Measurements from ENCODE around the gene CNTN5.

Gene CNTN5

DNA sequence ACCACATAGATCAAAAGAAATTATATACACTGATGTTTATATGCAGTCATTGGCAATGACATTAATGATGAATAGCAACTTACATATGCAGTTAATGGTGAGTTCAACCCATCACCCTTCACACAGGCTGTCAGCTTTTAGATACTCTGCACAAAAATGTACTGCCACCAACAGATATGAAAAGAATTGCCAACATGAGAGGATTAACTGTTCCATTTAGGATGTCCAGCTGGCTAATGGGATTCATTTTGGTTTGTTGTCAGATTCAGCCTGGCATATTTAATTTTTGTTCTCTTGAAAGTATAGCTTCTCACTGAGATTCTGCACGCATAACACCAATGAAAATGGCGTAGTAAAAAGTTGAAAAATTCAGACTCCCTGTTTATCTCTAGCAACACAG lies 1112.4 kb downstream of the CNTN5 start:
- TF ChIP-seq, protein P1, sequence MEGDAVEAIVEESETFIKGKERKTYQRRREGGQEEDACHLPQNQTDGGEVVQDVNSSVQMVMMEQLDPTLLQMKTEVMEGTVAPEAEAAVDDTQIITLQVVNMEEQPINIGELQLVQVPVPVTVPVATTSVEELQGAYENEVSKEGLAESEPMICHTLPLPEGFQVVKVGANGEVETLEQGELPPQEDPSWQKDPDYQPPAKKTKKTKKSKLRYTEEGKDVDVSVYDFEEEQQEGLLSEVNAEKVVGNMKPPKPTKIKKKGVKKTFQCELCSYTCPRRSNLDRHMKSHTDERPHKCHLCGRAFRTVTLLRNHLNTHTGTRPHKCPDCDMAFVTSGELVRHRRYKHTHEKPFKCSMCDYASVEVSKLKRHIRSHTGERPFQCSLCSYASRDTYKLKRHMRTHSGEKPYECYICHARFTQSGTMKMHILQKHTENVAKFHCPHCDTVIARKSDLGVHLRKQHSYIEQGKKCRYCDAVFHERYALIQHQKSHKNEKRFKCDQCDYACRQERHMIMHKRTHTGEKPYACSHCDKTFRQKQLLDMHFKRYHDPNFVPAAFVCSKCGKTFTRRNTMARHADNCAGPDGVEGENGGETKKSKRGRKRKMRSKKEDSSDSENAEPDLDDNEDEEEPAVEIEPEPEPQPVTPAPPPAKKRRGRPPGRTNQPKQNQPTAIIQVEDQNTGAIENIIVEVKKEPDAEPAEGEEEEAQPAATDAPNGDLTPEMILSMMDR (IDR thresholded peaks at IDR 0.05; ENCODE audit: control extremely low read depth, extremely low read depth, low read depth, missing control alignments) = no peak
- no peak for DNase-seq (ENCODE audit: extremely low spot score)
- ChIA-PET CTCF (no interaction called here), POLR2A (no interaction called here)

DNA sequence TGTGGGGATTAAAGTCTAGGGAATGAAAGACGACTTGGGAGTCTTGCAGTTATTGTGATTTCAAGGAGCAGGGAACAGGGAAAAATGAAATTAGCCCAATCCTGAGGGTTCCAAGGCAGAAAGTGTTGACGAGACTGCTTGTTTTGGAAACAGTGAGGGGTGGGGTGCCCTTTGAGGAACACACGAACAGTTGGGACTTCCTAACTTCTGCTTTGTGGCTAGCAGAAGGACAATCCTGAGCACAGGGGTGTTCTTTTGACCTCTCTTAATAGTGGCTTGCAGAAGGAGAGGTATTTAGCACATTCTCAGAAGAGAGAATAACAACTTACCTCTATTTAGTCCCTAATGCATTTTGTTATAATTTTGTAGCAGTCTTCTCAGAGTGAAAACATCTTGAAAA lies 1120.5 kb downstream of the CNTN5 start:
- CTCF ChIA-PET = no interaction called here
- POLR2A ChIA-PET = no interaction called here
- no peak for DNase-seq (ENCODE audit: extremely low spot score)
- TF ChIP-seq, protein P1 (IDR thresholded peaks at IDR 0.05; ENCODE audit: control extremely low read depth, extremely low read depth, low read depth, missing control alignments) = no peak

DNA sequence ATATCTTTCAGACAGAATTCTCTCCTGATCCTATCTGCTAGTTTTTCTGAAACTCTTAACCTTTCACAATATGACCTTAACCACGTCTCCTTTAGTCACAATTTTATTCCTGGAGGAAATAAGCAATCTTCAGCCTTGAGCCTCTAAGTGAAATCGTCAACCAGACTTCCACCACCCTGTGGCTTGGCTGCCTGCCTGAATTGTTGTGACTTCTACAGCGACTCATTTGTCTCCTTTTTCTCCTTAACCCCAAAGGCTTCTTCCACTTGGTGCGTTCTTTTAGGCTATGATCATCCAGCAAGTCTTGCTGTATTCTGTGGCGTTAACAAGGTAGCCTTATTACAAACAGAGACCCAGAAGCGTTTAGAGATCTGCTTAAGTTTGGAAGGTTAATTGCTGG lies 1131.2 kb downstream of the CNTN5 start:
- CTCF ChIA-PET = no interaction called here
- POLR2A ChIA-PET = no interaction called here
- no peak for DNase-seq (ENCODE audit: extremely low spot score)
- TF ChIP-seq, protein P1 (IDR thresholded peaks at IDR 0.05; ENCODE audit: control extremely low read depth, extremely low read depth, low read depth, missing control alignments) = no peak

DNA sequence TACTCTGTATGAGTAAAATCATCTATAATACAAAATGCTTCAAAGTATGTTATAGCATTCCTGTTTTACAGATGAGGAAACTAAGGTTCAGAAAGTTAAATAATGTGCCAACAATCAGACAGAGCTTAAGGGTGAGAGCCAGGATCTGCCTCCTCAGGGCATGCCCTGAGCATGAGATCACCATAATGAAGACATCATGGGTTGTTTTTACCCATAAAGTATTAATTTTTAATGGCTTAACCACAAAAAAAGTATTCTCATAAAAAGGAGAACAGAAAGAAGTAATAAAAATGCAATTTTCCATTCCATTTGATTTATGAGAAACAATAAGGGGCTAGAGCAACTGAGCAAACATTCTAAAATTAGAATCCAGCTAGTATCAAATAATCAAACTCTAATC lies 1132.0 kb downstream of the CNTN5 start:
- no peak for DNase-seq (ENCODE audit: extremely low spot score)
- CTCF ChIA-PET = no interaction called here
- POLR2A ChIA-PET = no interaction called here
- TF ChIP-seq, protein P1 (IDR thresholded peaks at IDR 0.05; ENCODE audit: control extremely low read depth, extremely low read depth, low read depth, missing control alignments) = no peak

DNA sequence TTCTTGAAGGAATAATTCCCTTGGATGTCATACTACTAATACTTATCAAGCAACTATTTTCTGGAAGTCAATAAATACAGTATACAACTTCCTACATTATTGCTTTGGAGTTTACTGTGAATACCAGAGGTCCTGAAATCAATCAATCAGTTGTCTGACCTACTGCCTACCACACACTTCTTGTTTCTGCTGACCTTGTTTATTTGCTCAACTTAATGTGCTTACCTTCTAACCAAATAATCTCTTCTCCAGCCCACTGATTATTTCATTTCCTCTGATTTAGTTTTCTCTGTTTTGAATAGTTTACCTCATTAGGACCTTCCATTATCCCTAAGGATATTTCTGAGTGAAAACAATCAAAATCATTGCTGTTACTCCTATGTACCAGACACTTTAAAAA lies 1142.7 kb downstream of the CNTN5 start:
- no peak for DNase-seq (ENCODE audit: extremely low spot score)
- ChIA-PET CTCF (no interaction called here), POLR2A (no interaction called here)
- TF ChIP-seq, protein P1 (IDR thresholded peaks at IDR 0.05; ENCODE audit: control extremely low read depth, extremely low read depth, low read depth, missing control alignments) = no peak

DNA sequence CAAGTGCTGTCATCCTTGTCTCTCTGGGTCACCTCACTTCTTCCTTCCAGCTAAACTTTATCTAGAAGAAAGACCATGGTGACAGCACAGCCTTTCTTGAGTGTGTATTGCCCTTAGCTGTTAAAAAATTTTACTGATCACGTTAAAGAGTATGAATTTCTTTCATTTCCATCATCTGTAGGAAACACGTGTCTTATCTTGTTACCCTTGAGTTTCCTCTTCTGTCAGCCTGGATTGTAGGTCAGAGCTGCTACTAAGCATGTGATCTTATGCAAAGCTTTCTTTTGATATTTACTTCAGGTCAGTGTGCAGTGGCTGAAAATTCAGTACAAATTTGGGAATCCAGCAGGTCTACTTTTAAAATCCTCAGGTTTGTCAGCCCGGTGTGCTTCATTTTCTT lies 1154.1 kb downstream of the CNTN5 start:
- ChIA-PET CTCF (interaction anchor here (1.2 kb wide), 1 partner anchor 21 kb away, joined by 3 read pairs; no protein-coding TSS in a partner anchor), POLR2A (no interaction called here)
- TF ChIP-seq, protein P1 (IDR thresholded peaks at IDR 0.05; ENCODE audit: control extremely low read depth, extremely low read depth, low read depth, missing control alignments) = no peak

DNA sequence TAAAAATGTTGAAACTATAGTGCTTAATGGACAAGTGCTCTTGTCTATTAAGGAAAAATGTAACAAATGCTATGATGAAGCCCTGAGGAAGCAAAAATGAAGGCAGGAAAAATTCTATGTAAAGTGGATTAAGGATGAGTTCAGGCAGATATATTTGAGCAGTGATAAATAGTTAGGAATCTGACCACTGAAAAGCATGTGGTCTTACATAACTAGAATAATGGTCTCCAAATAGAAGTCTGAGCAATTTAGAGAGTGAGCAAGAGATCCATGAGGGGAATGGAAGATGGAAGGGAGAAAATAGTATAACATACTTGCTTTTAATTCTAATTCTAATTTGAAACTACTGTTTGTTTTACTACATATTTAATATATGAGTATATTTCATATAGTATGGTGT lies 1155.7 kb downstream of the CNTN5 start:
- ChIA-PET POLR2A (no interaction called here), CTCF (no interaction called here)
- no peak for DNase-seq (ENCODE audit: extremely low spot score)
- TF ChIP-seq, protein P1 (IDR thresholded peaks at IDR 0.05; ENCODE audit: control extremely low read depth, extremely low read depth, low read depth, missing control alignments) = no peak

More for the DNA sequence above, 1154.1 kb downstream of the CNTN5 start:
- no peak for DNase-seq (ENCODE audit: extremely low spot score)
